ENCODE measurements around the gene LRCH2.

The LRCH2 gene

DNA sequence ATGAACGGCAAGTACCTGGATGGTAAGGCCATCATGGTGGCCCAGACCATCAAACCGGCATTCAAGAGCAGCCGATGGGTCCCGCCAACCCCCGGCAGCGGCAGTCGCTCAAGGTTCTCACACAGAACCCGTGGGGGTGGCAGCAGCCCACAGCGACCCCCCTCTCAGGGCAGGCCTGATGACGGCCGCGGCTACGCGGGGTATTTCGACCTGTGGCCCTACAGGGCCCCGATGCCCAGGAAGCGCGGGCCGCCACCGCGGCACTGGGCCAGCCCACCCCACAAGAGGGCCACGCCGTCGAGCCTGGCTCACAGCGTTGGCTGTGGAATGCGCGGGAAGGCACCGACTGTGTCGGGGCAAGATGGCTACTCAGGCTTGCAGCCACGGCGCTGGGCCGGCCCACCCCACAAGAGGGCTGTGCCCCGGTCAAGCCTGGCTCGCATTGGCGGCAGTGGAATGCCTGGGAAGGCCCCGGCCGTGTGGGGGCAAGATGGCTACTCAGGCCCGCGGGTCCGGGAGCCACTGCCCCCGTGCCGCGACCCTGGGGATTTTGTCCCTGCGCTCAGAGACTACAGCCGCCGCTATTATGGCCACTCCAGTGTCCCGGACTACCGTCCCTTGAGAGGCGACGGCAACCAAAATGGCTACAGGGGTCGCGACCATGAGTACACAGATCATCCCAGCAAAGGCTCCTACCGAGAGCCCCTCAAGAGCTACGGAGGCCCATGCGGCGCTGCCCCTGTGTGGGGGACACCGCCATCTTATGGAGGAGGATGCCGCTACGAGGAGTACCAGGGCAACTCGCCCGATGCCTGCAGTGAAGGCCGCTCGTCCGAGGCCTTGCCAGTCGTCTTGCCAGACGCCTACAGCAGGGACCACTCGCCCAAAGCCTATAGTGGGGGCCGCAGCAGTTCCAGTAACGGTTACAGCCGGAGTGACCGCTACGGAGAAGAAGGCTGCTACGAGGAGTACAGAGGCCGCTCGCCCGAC is 44.0 kb downstream of the LRCH2 start:
- DNase-seq (ENCODE audit: low read depth), result no peak
- H3K4me3 ChIP-seq (ENCODE audit: low read depth, low read length), result no peak overlapping the region
- TF ChIP-seq, protein P1, sequence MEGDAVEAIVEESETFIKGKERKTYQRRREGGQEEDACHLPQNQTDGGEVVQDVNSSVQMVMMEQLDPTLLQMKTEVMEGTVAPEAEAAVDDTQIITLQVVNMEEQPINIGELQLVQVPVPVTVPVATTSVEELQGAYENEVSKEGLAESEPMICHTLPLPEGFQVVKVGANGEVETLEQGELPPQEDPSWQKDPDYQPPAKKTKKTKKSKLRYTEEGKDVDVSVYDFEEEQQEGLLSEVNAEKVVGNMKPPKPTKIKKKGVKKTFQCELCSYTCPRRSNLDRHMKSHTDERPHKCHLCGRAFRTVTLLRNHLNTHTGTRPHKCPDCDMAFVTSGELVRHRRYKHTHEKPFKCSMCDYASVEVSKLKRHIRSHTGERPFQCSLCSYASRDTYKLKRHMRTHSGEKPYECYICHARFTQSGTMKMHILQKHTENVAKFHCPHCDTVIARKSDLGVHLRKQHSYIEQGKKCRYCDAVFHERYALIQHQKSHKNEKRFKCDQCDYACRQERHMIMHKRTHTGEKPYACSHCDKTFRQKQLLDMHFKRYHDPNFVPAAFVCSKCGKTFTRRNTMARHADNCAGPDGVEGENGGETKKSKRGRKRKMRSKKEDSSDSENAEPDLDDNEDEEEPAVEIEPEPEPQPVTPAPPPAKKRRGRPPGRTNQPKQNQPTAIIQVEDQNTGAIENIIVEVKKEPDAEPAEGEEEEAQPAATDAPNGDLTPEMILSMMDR (IDR thresholded peaks at IDR 0.05; ENCODE audit: low read depth, low read length, missing control alignments), result no peak

- no peak within 1 kb of the TSS for H3K4me3 ChIP-seq (ENCODE audit: low read depth, low read length)
- DNase-seq (ENCODE audit: low read depth), result no peak
- TF ChIP-seq, protein P1 (IDR thresholded peaks at IDR 0.05; ENCODE audit: low read depth, low read length, missing control alignments), result no peak
These were observed 44.8 kb downstream of the LRCH2 start, which contains the start of gene RBMXL3 for GRCh38 chrX:115189110-115189509. RBMXL3 (plus strand) TSS chrX:115189410; CDS start chrX:115189442, 32 bp downstream.

DNA sequence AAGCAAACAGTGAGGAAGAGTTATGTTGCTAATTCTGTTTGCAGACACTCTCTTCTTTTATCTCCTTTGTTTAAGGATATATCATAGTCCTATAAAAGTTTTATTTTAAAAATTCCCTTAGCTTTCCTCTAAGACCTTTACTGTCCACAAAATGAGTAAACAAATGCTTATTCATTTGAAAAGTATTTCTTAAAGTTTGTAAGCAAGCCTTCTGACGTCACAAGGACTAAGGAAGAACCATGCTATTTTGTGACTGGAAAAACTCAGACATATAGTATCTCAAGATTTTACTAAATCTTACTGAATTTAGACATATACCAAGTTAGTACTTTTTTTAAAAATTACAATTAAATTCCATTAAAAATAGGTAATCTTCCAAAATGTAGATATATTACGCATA is 49.9 kb downstream of the LRCH2 start:
- TF ChIP-seq, protein P1 (IDR thresholded peaks at IDR 0.05; ENCODE audit: low read depth, low read length, missing control alignments), result no peak
- DNase-seq (ENCODE audit: low read depth), result no peak
- H3K4me3 ChIP-seq (ENCODE audit: low read depth, low read length), result no peak overlapping the region

DNA sequence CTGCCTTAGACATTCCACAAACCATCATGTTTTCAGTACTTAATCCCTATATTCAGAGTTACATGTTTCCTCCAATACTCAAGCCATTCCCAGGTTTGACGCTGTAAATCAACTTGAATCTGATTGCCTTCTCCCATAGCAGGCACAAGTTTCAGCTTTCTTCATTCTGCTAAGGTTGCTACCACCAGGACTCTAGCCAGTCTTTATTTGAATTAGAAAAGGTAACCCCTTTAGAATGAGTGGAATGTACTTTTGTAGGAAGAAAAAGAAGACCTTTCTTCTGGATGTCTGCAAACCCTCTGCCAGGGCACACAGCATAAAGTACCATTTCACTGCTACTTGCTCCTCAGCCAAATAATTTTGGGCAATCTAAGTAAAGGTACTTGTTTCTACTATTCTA is 55.4 kb downstream of the LRCH2 start:
- DNase-seq (ENCODE audit: low read depth), result no peak
- TF ChIP-seq, protein P1 (IDR thresholded peaks at IDR 0.05; ENCODE audit: low read depth, low read length, missing control alignments), result no peak
- H3K4me3 ChIP-seq (ENCODE audit: low read depth, low read length), result no peak overlapping the region

- no peak overlapping the region for H3K4me3 ChIP-seq (ENCODE audit: low read depth, low read length)
- no peak for DNase-seq (ENCODE audit: low read depth)
- TF ChIP-seq, protein P1 (IDR thresholded peaks at IDR 0.05; ENCODE audit: low read depth, low read length, missing control alignments), result no peak
These were observed 56.0 kb downstream of the LRCH2 start for GRCh38 chrX:115177932-115178331.

GRCh38 chrX:115174548-115174947 is 59.3 kb downstream of the LRCH2 start:
- H3K4me3 ChIP-seq (ENCODE audit: low read depth, low read length), result no peak overlapping the region
- TF ChIP-seq, protein P1 (IDR thresholded peaks at IDR 0.05; ENCODE audit: low read depth, low read length, missing control alignments), result no peak
- no peak for DNase-seq (ENCODE audit: low read depth)

Data from GM12864 (cell line).